PFSK-1 (cell line): ENCODE measurements around the gene XRCC4.

Source experiments
- FOXP2 ChIP-seq: optimal IDR thresholded peaks from 2 replicates; pipeline ENCODE3; 2011; ENCODE audit warnings: borderline replicate concordance, control low read depth, inconsistent platforms; ENCODE audit not compliant: insufficient read depth; ENCODE audit errors: extremely low read length, extremely low read depth
- POLR2AphosphoS5 ChIP-seq: IDR thresholded peaks from 2 replicates; pipeline ENCODE4 v1.6.1; 2012; ENCODE audit warnings: low read depth, mild to moderate bottlenecking, control low read depth, low read length, moderate library complexity
- REST ChIP-seq, 2 experiments: IDR thresholded peaks; 2 replicates each; pipeline versions ENCODE4 v1.6.1 to v1.8.0; 2011 to 2012; ENCODE audit warnings: low read depth in 2 of 2, low read length in 2 of 2, control low read depth in 1 of 2, inconsistent platforms in 1 of 2, mild to moderate bottlenecking in 1 of 2, moderate library complexity in 1 of 2; ENCODE audit not compliant: insufficient read depth in 1 of 2
- SIN3A ChIP-seq: IDR thresholded peaks from 2 replicates; pipeline ENCODE4 v1.6.1; 2012; ENCODE audit warnings: mild to moderate bottlenecking, low read length, moderate library complexity, borderline replicate concordance; ENCODE audit not compliant: insufficient read depth
- TAF1 ChIP-seq: IDR thresholded peaks from 2 replicates; pipeline ENCODE4 v1.6.1; 2012; ENCODE audit warnings: low read length, control low read depth, borderline replicate concordance; ENCODE audit not compliant: insufficient read depth

XRCC4 gene

GRCh38 chr5:83343299-83343698 lies 266.0 kb downstream of the XRCC4 start:
- TF ChIP-seq REST (IDR thresholded peaks at IDR 0.05; ENCODE audit: insufficient read depth in 1 of 2, low read depth in 2 of 2, low read length in 2 of 2) (no peak), POLR2AphosphoS5 (no peak), SIN3A (no peak), TAF1 (no peak)

GRCh38 chr5:83345423-83345822 lies 268.1 kb downstream of the XRCC4 start:
- no peak for TF ChIP-seq FOXP2
- TF ChIP-seq POLR2AphosphoS5: no peak
- TF ChIP-seq REST (IDR thresholded peaks at IDR 0.05; ENCODE audit: insufficient read depth in 1 of 2, low read depth in 2 of 2, low read length in 2 of 2): no peak

GRCh38 chr5:83348281-83348780 lies 271.0 kb downstream of the XRCC4 start:
- TF ChIP-seq TAF1: no peak
- TF ChIP-seq FOXP2: no peak
- no peak for TF ChIP-seq POLR2AphosphoS5
- no peak for TF ChIP-seq REST (IDR thresholded peaks at IDR 0.05; ENCODE audit: insufficient read depth in 1 of 2, low read depth in 2 of 2, low read length in 2 of 2)

GRCh38 chr5:83353231-83353630 lies 275.9 kb downstream of the XRCC4 start:
- TF ChIP-seq FOXP2: no peak
- no peak for TF ChIP-seq POLR2AphosphoS5
- no peak for TF ChIP-seq SIN3A
- no peak for TF ChIP-seq REST (IDR thresholded peaks at IDR 0.05; ENCODE audit: insufficient read depth in 1 of 2, low read depth in 2 of 2, low read length in 2 of 2)
- no peak for TF ChIP-seq TAF1

GRCh38 chr5:83353774-83354173 lies 276.4 kb downstream of the XRCC4 start:
- TF ChIP-seq FOXP2 (no peak), REST (IDR thresholded peaks at IDR 0.05; ENCODE audit: insufficient read depth in 1 of 2, low read depth in 2 of 2, low read length in 2 of 2) (no peak), POLR2AphosphoS5 (no peak), SIN3A (no peak)
